GM10847 (cell line): ENCODE data around the gene TIAM2.

ENCODE experiments used
- POLR2A ChIP-seq: IDR thresholded peaks from 2 replicates; pipeline ENCODE4 v1.6.1; 2011; ENCODE audit not compliant: insufficient read length; ENCODE audit errors: extremely low read depth

The TIAM2 gene

GRCh38 chr6:155259897-155260296, 264.8 kb downstream of the TIAM2 start:
- TF ChIP-seq POLR2A, result no peak

GRCh38 chr6:155260686-155261085, 265.6 kb downstream of the TIAM2 start:
- TF ChIP-seq POLR2A, result no peak

GRCh38 chr6:155261111-155261900, 266.2 kb downstream of the TIAM2 start:
- TF ChIP-seq POLR2A, result no peak

GRCh38 chr6:155262655-155263054, 267.5 kb downstream of the TIAM2 start:
- TF ChIP-seq POLR2A, result no peak

GRCh38 chr6:155263373-155264063, 268.4 kb downstream of the TIAM2 start, which contains the start of gene CLDN20:
Gene CLDN20, plus strand, starts transcription at chr6:155264013. Its CDS starts 11,707 bp downstream, at chr6:155275720.
- TF ChIP-seq POLR2A, result no peak

- no peak for TF ChIP-seq POLR2A
Measured at GRCh38 chr6:155264693-155265320, 269.7 kb downstream of the TIAM2 start.

- TF ChIP-seq POLR2A, result no peak
Measured at GRCh38 chr6:155265843-155266535, 270.9 kb downstream of the TIAM2 start.

GRCh38 chr6:155267411-155267810, 272.3 kb downstream of the TIAM2 start:
- TF ChIP-seq POLR2A, result no peak

GRCh38 chr6:155269765-155270164, 274.6 kb downstream of the TIAM2 start:
- no peak for TF ChIP-seq POLR2A

GRCh38 chr6:155270561-155271091, 275.5 kb downstream of the TIAM2 start:
- no peak for TF ChIP-seq POLR2A

- no peak for TF ChIP-seq POLR2A
Measured at GRCh38 chr6:155271145-155271544, 276.0 kb downstream of the TIAM2 start.

GRCh38 chr6:155272353-155273232, 277.5 kb downstream of the TIAM2 start:
- no peak for TF ChIP-seq POLR2A

- TF ChIP-seq POLR2A, result no peak
Measured at GRCh38 chr6:155273431-155273830, 278.3 kb downstream of the TIAM2 start.

GRCh38 chr6:155274106-155274505, 279.0 kb downstream of the TIAM2 start:
- TF ChIP-seq POLR2A, result no peak
